HepG2 (cell line): Measurements from ENCODE around the gene NACC2.

Experiments used
- CHD4 ChIP-seq: fragments of 200-600 bp; sonication (generic); IDR thresholded peaks from 2 replicates; pipeline ENCODE4 v1.7.0; 2017; ENCODE audit warnings: mild to moderate bottlenecking, low read length, borderline replicate concordance
- ELF4 ChIP-seq: sonication (generic); formaldehyde crosslinking; IDR thresholded peaks from 2 replicates; pipeline ENCODE4 v1.5.0; 2020; ENCODE audit warnings: missing genetic modification reagents, mild to moderate bottlenecking, moderate library complexity, borderline replicate concordance
- HOXD1 ChIP-seq: sonication (generic); formaldehyde crosslinking; IDR thresholded peaks from 2 replicates; pipeline ENCODE4 v1.5.0; 2020; ENCODE audit warnings: missing genetic modification reagents
- MEIS1 ChIP-seq: sonication (generic); formaldehyde crosslinking; IDR thresholded peaks from 2 replicates; pipeline ENCODE4 v1.9.0; 2021; ENCODE audit warnings: mild to moderate bottlenecking, missing genetic modification reagents, moderate library complexity, borderline replicate concordance
- ZBTB3 ChIP-seq: sonication (generic); formaldehyde crosslinking; IDR thresholded peaks from 2 replicates; pipeline ENCODE4 v1.4.0; 2020; ENCODE audit warnings: low read depth, mild to moderate bottlenecking, moderate library complexity, missing genetic modification reagents, borderline replicate concordance
- ZNF260 ChIP-seq: sonication (generic); formaldehyde crosslinking; IDR thresholded peaks from 2 replicates; pipeline ENCODE4 v1.4.0; 2020; ENCODE audit warnings: missing genetic modification reagents, low read depth, mild to moderate bottlenecking, borderline replicate concordance
- ZNF317 ChIP-seq: sonication (generic); formaldehyde crosslinking; IDR thresholded peaks from 2 replicates; pipeline ENCODE4 v1.5.0; 2020; ENCODE audit warnings: mild to moderate bottlenecking, missing genetic modification reagents
- ZNF337 ChIP-seq: sonication (generic); formaldehyde crosslinking; IDR thresholded peaks from 2 replicates; pipeline ENCODE4 v1.5.1; 2020; ENCODE audit warnings: missing genetic modification reagents, low read depth, mild to moderate bottlenecking, borderline replicate concordance
- TF ChIP-seq, protein P1 (sequence below): sonication (generic); formaldehyde crosslinking; conservative IDR thresholded peaks from 2 replicates; pipeline ENCODE4 v1.8.0; 2022; ENCODE audit warnings: missing genetic modification reagents
- TF ChIP-seq, protein P2 (sequence below): sonication (generic); formaldehyde crosslinking; IDR thresholded peaks from 2 replicates; pipeline ENCODE4 v1.4.0; 2020; ENCODE audit warnings: missing genetic modification reagents, mild to moderate bottlenecking, borderline replicate concordance
- TF ChIP-seq, protein P3 (sequence below): sonication (generic); formaldehyde crosslinking; IDR thresholded peaks from 2 replicates; pipeline ENCODE4 v1.5.0; 2020; ENCODE audit warnings: mild to moderate bottlenecking, missing genetic modification reagents, moderate library complexity

DNA sequence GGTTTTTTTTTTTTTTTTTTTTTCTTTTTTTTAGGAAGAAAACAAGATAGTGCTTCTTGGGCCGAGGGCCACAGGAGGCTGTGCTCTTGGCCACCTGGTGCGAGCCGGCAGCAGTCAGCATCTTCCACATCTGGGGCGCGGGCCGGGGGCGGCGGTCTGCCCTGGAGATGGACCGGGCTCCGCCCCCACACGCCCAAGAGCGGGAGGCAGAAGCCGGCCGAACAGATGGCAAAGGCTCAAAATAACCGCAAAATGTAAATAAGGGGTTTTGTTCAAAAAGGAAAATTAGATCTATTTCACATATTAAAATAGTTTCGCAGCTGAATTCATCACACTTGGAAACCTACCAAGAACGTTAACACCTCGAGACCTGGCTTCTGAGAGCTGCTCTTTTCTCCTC lies 82.4 kb downstream of the NACC2 start:
- TF ChIP-seq HOXD1 (CRISPR knock-in tag) (no peak), MEIS1 (CRISPR knock-in tag) (no peak), ELF4 (CRISPR knock-in tag) (no peak), ZBTB3 (CRISPR knock-in tag) (no peak), ZNF260 (CRISPR knock-in tag) (no peak), ZNF337 (CRISPR knock-in tag) (no peak), ZNF317 (CRISPR knock-in tag) (no peak), CHD4 (no peak)
- TF ChIP-seq, protein P1, sequence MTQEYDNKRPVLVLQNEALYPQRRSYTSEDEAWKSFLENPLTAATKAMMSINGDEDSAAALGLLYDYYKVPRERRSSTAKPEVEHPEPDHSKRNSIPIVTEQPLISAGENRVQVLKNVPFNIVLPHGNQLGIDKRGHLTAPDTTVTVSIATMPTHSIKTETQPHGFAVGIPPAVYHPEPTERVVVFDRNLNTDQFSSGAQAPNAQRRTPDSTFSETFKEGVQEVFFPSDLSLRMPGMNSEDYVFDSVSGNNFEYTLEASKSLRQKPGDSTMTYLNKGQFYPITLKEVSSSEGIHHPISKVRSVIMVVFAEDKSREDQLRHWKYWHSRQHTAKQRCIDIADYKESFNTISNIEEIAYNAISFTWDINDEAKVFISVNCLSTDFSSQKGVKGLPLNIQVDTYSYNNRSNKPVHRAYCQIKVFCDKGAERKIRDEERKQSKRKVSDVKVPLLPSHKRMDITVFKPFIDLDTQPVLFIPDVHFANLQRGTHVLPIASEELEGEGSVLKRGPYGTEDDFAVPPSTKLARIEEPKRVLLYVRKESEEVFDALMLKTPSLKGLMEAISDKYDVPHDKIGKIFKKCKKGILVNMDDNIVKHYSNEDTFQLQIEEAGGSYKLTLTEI (CRISPR knock-in tag), result no peak
- TF ChIP-seq, protein P2, sequence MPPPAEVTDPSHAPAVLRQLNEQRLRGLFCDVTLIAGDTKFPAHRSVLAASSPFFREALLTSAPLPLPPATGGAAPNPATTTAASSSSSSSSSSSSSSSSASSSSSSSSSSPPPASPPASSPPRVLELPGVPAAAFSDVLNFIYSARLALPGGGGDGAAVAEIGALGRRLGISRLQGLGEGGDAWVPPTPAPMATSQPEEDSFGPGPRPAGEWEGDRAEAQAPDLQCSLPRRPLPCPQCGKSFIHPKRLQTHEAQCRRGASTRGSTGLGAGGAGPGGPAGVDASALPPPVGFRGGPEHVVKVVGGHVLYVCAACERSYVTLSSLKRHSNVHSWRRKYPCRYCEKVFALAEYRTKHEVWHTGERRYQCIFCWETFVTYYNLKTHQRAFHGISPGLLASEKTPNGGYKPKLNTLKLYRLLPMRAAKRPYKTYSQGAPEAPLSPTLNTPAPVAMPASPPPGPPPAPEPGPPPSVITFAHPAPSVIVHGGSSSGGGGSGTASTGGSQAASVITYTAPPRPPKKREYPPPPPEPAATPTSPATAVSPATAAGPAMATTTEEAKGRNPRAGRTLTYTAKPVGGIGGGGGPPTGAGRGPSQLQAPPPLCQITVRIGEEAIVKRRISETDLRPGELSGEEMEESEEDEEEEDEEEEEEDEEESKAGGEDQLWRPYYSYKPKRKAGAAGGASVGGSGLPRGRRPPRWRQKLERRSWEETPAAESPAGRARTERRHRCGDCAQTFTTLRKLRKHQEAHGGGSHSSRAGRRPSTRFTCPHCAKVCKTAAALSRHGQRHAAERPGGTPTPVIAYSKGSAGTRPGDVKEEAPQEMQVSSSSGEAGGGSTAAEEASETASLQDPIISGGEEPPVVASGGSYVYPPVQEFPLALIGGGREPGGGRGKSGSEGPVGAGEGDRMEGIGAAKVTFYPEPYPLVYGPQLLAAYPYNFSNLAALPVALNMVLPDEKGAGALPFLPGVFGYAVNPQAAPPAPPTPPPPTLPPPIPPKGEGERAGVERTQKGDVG (CRISPR knock-in tag), result no peak
- TF ChIP-seq, protein P3, sequence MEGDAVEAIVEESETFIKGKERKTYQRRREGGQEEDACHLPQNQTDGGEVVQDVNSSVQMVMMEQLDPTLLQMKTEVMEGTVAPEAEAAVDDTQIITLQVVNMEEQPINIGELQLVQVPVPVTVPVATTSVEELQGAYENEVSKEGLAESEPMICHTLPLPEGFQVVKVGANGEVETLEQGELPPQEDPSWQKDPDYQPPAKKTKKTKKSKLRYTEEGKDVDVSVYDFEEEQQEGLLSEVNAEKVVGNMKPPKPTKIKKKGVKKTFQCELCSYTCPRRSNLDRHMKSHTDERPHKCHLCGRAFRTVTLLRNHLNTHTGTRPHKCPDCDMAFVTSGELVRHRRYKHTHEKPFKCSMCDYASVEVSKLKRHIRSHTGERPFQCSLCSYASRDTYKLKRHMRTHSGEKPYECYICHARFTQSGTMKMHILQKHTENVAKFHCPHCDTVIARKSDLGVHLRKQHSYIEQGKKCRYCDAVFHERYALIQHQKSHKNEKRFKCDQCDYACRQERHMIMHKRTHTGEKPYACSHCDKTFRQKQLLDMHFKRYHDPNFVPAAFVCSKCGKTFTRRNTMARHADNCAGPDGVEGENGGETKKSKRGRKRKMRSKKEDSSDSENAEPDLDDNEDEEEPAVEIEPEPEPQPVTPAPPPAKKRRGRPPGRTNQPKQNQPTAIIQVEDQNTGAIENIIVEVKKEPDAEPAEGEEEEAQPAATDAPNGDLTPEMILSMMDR (CRISPR knock-in tag), result no peak
